H9 (cell line): ENCODE measurements around the gene AQP2. TPM values are rescaled to one million over a fixed set of nuclear protein-coding genes. Genes with fewer than 3 reads are reported as not detected.
"Not testable (repeated sequence)": the region's sequence is repeated elsewhere in the genome, so short reads cannot be mapped to it uniquely, and the experiment has no call there.

Source experiments
- DNase-seq: peaks from one replicate; pipeline ENCODE4 v3.0.0-alpha.2; 2017
- H2AFZ ChIP-seq: one replicate; pipeline ENCODE4 v1.6.1; 2013; ENCODE audit warnings: mild to moderate bottlenecking, low read length, control low read depth, moderate library complexity
- H2AK5ac ChIP-seq: 2 replicates; pipeline ENCODE4 v1.6.1; 2013; ENCODE audit warnings: low read length, control low read depth, mixed read lengths; ENCODE audit not compliant: insufficient read length
- H2BK120ac ChIP-seq: one replicate; pipeline ENCODE4 v1.6.1; 2013; ENCODE audit warnings: low read depth, mild to moderate bottlenecking, low read length, control low read depth, inconsistent platforms; ENCODE audit not compliant: poor library complexity, severe bottlenecking
- H2BK12ac ChIP-seq: 2 replicates; pipeline ENCODE4 v1.6.1; 2013; ENCODE audit warnings: low read length, control low read depth, mixed read lengths, low read depth; ENCODE audit not compliant: insufficient read length
- H2BK15ac ChIP-seq: 2 replicates; pipeline ENCODE4 v1.6.1; 2013; ENCODE audit warnings: low read depth, low read length, control low read depth
- H2BK20ac ChIP-seq: one replicate; pipeline ENCODE4 v1.6.1; 2013; ENCODE audit warnings: low read depth, mild to moderate bottlenecking, low read length, control low read depth, inconsistent platforms; ENCODE audit not compliant: poor library complexity, severe bottlenecking
- H2BK5ac ChIP-seq: 2 replicates; pipeline ENCODE4 v1.6.1; 2013; ENCODE audit warnings: low read length, control low read depth, mixed read lengths; ENCODE audit not compliant: insufficient read length
- H3K14ac ChIP-seq: 2 replicates; pipeline ENCODE4 v1.6.1; 2013; ENCODE audit warnings: low read length, control low read depth; ENCODE audit not compliant: insufficient read depth
- H3K18ac ChIP-seq: 2 replicates; pipeline ENCODE4 v1.6.1; 2013; ENCODE audit warnings: low read depth, mild to moderate bottlenecking, mixed read lengths, low read length, control low read depth; ENCODE audit not compliant: insufficient read length
- H3K23ac ChIP-seq: 2 replicates; pipeline ENCODE4 v1.6.1; 2013; ENCODE audit warnings: low read length, control low read depth, mixed read lengths, low read depth; ENCODE audit not compliant: insufficient read length
- H3K23me2 ChIP-seq: 2 replicates; pipeline ENCODE4 v1.6.1; 2013; ENCODE audit warnings: low read depth, mild to moderate bottlenecking, mixed read lengths, low read length, control low read depth; ENCODE audit not compliant: insufficient read length, poor library complexity, severe bottlenecking
- H3K27ac ChIP-seq: 2 replicates; pipeline ENCODE4 v1.5.1; 2013; ENCODE audit warnings: low read length, control low read depth, mixed read lengths, low read depth; ENCODE audit not compliant: insufficient read length
- H3K27me3 ChIP-seq: 2 replicates; pipeline ENCODE4 v1.6.1; 2013; ENCODE audit warnings: low read length, control low read depth, inconsistent platforms; ENCODE audit not compliant: insufficient read depth
- H3K4ac ChIP-seq: 2 replicates; pipeline ENCODE4 v1.6.1; 2013; ENCODE audit warnings: low read depth, mild to moderate bottlenecking, control low read depth, inconsistent platforms, low read length, moderate library complexity
- H3K4me1 ChIP-seq: 2 replicates; pipeline ENCODE4 v1.6.1; 2013; ENCODE audit warnings: low read length, control low read depth, inconsistent platforms; ENCODE audit not compliant: insufficient read depth
- H3K4me2 ChIP-seq: 2 replicates; pipeline ENCODE4 v1.6.1; 2013; ENCODE audit warnings: low read length, control low read depth, mixed read lengths; ENCODE audit not compliant: insufficient read length, insufficient read depth
- H3K56ac ChIP-seq: 2 replicates; pipeline ENCODE4 v1.6.1; 2013; ENCODE audit warnings: low read depth, mild to moderate bottlenecking, mixed read lengths, low read length, control low read depth; ENCODE audit not compliant: insufficient read length
- H3K79me1 ChIP-seq: 2 replicates; pipeline ENCODE4 v1.6.1; 2013; ENCODE audit warnings: low read depth, mild to moderate bottlenecking, moderate library complexity, low read length, control low read depth, inconsistent platforms; ENCODE audit not compliant: insufficient read depth, poor library complexity, severe bottlenecking
- H3K79me2 ChIP-seq: 2 replicates; pipeline ENCODE4 v1.6.1; 2013; ENCODE audit warnings: low read length, control low read depth, inconsistent platforms; ENCODE audit not compliant: insufficient read depth
- H3K9ac ChIP-seq: 2 replicates; pipeline ENCODE4 v1.6.1; 2013; ENCODE audit warnings: low read length, control low read depth, mixed read lengths; ENCODE audit not compliant: insufficient read length; ENCODE audit errors: extremely low read depth
- H3K9me3 ChIP-seq: one replicate; pipeline ENCODE4 v1.6.1; 2013; ENCODE audit warnings: low read depth, low read length, inconsistent platforms; ENCODE audit not compliant: control insufficient read depth
- H3T11ph ChIP-seq: one replicate; pipeline ENCODE4 v1.6.1; 2013; ENCODE audit warnings: mild to moderate bottlenecking, low read length, control low read depth, inconsistent platforms
- H4K20me1 ChIP-seq: one replicate; pipeline ENCODE4 v1.6.1; 2013; ENCODE audit not compliant: control insufficient read depth, insufficient read length, insufficient read depth
- H4K5ac ChIP-seq: 2 replicates; pipeline ENCODE4 v1.6.1; 2013; ENCODE audit warnings: low read depth, mild to moderate bottlenecking, mixed read lengths, low read length, control low read depth; ENCODE audit not compliant: insufficient read length
- H4K8ac ChIP-seq: replicated peaks from 2 replicates; pipeline ENCODE4 v1.6.1; 2013; ENCODE audit warnings: low read length, control low read depth, mixed read lengths, low read depth; ENCODE audit not compliant: insufficient read length
- H4K91ac ChIP-seq: 2 replicates; pipeline ENCODE4 v1.6.1; 2013; ENCODE audit warnings: low read depth, mild to moderate bottlenecking, moderate library complexity, mixed read lengths, low read length, control low read depth; ENCODE audit not compliant: insufficient read length
- H3K27ac Mint-ChIP-seq, 3 experiments: 2 replicates in 2 of 3; 3 replicates in 1 of 3; pipeline ENCODE4 v1.8.0; 2020 to 2021; ENCODE audit warnings: mixed read lengths in 3 of 3, mild to moderate bottlenecking in 1 of 3, moderate library complexity in 1 of 3
- H3K27me3 Mint-ChIP-seq: 2 replicates; pipeline ENCODE4 v1.8.0; 2021; ENCODE audit warnings: low read depth, mild to moderate bottlenecking, moderate library complexity, mixed read lengths
- H3K36me3 Mint-ChIP-seq, 3 experiments: 2 replicates in 2 of 3; 3 replicates in 1 of 3; pipeline ENCODE4 v1.8.0; 2020 to 2021; ENCODE audit warnings: low read depth in 3 of 3, mixed read lengths in 3 of 3; ENCODE audit not compliant: insufficient read depth in 1 of 3
- H3K4me1 Mint-ChIP-seq, 2 experiments: 2 replicates each; pipeline ENCODE4 v1.8.0; 2020; ENCODE audit warnings: mixed read lengths in 2 of 2
- H3K4me3 Mint-ChIP-seq, 2 experiments: 2 replicates in 1 of 2; 3 replicates in 1 of 2; pipeline ENCODE4 v1.8.0; 2020 to 2021; ENCODE audit warnings: mild to moderate bottlenecking in 2 of 2, mixed read lengths in 2 of 2, moderate library complexity in 1 of 2
- H3K9me3 Mint-ChIP-seq, 2 experiments: 2 replicates in 1 of 2; 3 replicates in 1 of 2; pipeline ENCODE4 v1.8.0; 2020; ENCODE audit warnings: mild to moderate bottlenecking in 2 of 2, mixed read lengths in 2 of 2, moderate library complexity in 1 of 2
- CTCF ChIP-seq: fragments of 200-600 bp; sonication (generic); conservative IDR thresholded peaks from 3 replicates; pipeline ENCODE4 v1.8.0; 2021; ENCODE audit warnings: antibody characterized with exemption, mild to moderate bottlenecking
- WGBS: extraction: QIAGEN DNeasy Blood & Tissue Kit; methylation state at CpG from one replicate; pipeline ENCODE4 v1.1.7; 2013; ENCODE audit warnings: missing lambda C conversion rate, low lambda C conversion rate, mixed read lengths; ENCODE audit not compliant: insufficient read length; ENCODE audit errors: extremely low coverage; 5-methylcytosine and 5-hydroxymethylcytosine counted together
- total RNA-seq: library from RNA; stranded (reverse); gene quantifications from 2 replicates; pipeline ENCODE4 v1.2.1, GENCODE V29; 2021

The AQP2 gene
- total RNA-seq, 1 experiment from 2014 or later = not detected

- H3T11ph ChIP-seq = no peak overlapping the region
- no peak overlapping the region for H3K4me2 ChIP-seq
- H4K5ac ChIP-seq = no peak overlapping the region
- H4K8ac ChIP-seq = no peak overlapping the region
- H3K23ac ChIP-seq = no peak overlapping the region
- H4K20me1 ChIP-seq = no peaks in the 10 kb centered on the region
- H3K23me2 ChIP-seq = no peaks in the 10 kb centered on the region
- Mint-ChIP-seq H3K9me3 (no peaks in the 10 kb centered on the region), H3K27ac (no peak overlapping the region; a peak in 1 of 7 replicates), H3K4me3 (no peak overlapping the region), H3K27me3 (no peaks in the 10 kb centered on the region), H3K36me3 (peaks cover 6 to 31% (median 27%) of the 10 kb centered on the region in 3 experiments; a peak in 6 of 7 replicates), H3K4me1 (peaks cover 24 to 26% of the 10 kb centered on the region in 2 experiments)
- H3K79me2 ChIP-seq = no peaks in the 10 kb centered on the region
- no CpG with 5 or more reads among the region's 5 CpGs for WGBS
- TF ChIP-seq CTCF = no peak
- no peaks in the 10 kb centered on the region for H3K9me3 ChIP-seq
- H4K91ac ChIP-seq = no peak overlapping the region
- no peak for DNase-seq
- H3K27me3 ChIP-seq = no peaks in the 10 kb centered on the region
- H2AFZ ChIP-seq = no peak overlapping the region
- H3K9ac ChIP-seq = no peak overlapping the region
- no peak overlapping the region for H3K56ac ChIP-seq
- no peak overlapping the region for H3K27ac ChIP-seq
- H2AK5ac ChIP-seq = no peak overlapping the region
- H3K4me1 ChIP-seq = no peaks in the 10 kb centered on the region; the same call in 1 of the 2 replicates
- no peaks in the 10 kb centered on the region for H3K79me1 ChIP-seq
- no peak overlapping the region for H2BK15ac ChIP-seq
- H3K18ac ChIP-seq = no peak overlapping the region
- no peak overlapping the region for H2BK12ac ChIP-seq
- no peak overlapping the region for H2BK5ac ChIP-seq
- no peak overlapping the region for H3K4ac ChIP-seq
- H2BK20ac ChIP-seq = no peak overlapping the region
- H2BK120ac ChIP-seq = no peak overlapping the region
- H3K14ac ChIP-seq = no peak overlapping the region
Observed at GRCh38 chr12:49985981-49986380, 35.4 kb downstream of the AQP2 start.

GRCh38 chr12:49986476-49986875, 35.9 kb downstream of the AQP2 start:
- H3K27me3 Mint-ChIP-seq = not testable (repeated sequence)
- no CpG with 5 or more reads among the region's 3 CpGs for WGBS

More at GRCh38 chr12:49986476-49986875, 35.9 kb downstream of the AQP2 start:
- H3K4me2 ChIP-seq, H3K27ac ChIP-seq, H3K23ac ChIP-seq, H3K14ac ChIP-seq, H4K5ac ChIP-seq, H3K18ac ChIP-seq, H3K4me1 ChIP-seq, H3K4me3 Mint-ChIP-seq, H2BK20ac ChIP-seq, H3K79me2 ChIP-seq, H3K9ac ChIP-seq, H2BK12ac ChIP-seq, H3K27me3 ChIP-seq, H3T11ph ChIP-seq, H2BK120ac ChIP-seq, H2AFZ ChIP-seq, H2BK15ac ChIP-seq, H4K91ac ChIP-seq, H2AK5ac ChIP-seq, H3K9me3 Mint-ChIP-seq, H3K56ac ChIP-seq, H4K20me1 ChIP-seq, H2BK5ac ChIP-seq, H4K8ac ChIP-seq, H3K23me2 ChIP-seq, H3K4ac ChIP-seq, DNase-seq, H3K79me1 ChIP-seq, H3K9me3 ChIP-seq: not testable (repeated sequence)
- H3K36me3 Mint-ChIP-seq = peaks cover 6 to 32% (median 27%) of the 10 kb centered on the region in 3 experiments; a peak in 6 of 7 replicates
- peaks cover 23% of the 10 kb centered on the region in 2 experiments for H3K4me1 Mint-ChIP-seq
- H3K27ac Mint-ChIP-seq = peak overlapping the region in 1 of 3 experiments; percentile 30; a peak in 2 of 7 replicates
